IPS-15b (cell line): Measurements from ENCODE around the gene ZNF552.
"Not testable (repeated sequence)": the region's sequence is repeated elsewhere in the genome, so short reads cannot be mapped to it uniquely, and the experiment has no call there.

ENCODE experiments used
- H3K27me3 ChIP-seq: one replicate; pipeline ENCODE4 v1.6.1; 2013; ENCODE audit warnings: low read length; ENCODE audit not compliant: control insufficient read depth, insufficient read depth
- H3K36me3 ChIP-seq: one replicate; pipeline ENCODE4 v1.6.1; 2013; ENCODE audit warnings: low read length; ENCODE audit not compliant: control insufficient read depth, insufficient read depth
- H3K4me1 ChIP-seq: one replicate; pipeline ENCODE4 v1.6.1; 2013; ENCODE audit warnings: mild to moderate bottlenecking, low read length; ENCODE audit not compliant: control insufficient read depth, insufficient read depth
- H3K4me3 ChIP-seq: one replicate; pipeline ENCODE4 v1.5.1; 2013; ENCODE audit warnings: low read depth, low read length
- H3K9ac ChIP-seq: one replicate; pipeline ENCODE4 v1.6.1; 2013; ENCODE audit warnings: low read depth, mild to moderate bottlenecking, low read length
- H3K9me3 ChIP-seq: one replicate; pipeline ENCODE4 v1.6.1; 2013; ENCODE audit warnings: mild to moderate bottlenecking, low read length; ENCODE audit not compliant: control insufficient read depth, insufficient read depth

ZNF552 gene

DNA sequence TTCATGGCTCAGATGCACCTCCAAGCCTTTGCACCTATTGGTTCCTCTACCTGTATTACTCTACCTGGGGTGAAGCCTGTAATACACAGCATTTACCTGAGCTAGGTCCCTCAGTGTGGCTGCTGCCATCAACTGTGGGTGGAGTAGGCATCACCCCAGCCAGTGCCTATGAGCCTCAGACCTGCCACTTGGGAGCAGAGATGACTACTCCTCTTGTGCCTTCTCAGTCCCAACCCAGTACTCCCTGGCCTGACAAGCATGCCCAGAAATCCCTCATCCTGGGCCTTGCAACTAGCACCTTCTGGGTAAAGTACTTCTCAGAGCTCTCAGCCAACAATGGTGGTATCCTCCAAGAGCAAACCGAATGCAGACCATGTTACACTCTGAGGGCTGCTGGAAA lies 18.1 kb downstream of the ZNF552 start:
- not testable (repeated sequence) for H3K4me3 ChIP-seq, H3K9me3 ChIP-seq, H3K27me3 ChIP-seq, H3K36me3 ChIP-seq, H3K9ac ChIP-seq
- H3K4me1 ChIP-seq: peaks cover 22% of the 10 kb centered on the region

- H3K4me1 ChIP-seq: peaks cover 3% of the 10 kb centered on the region
- no peak overlapping the region for H3K4me3 ChIP-seq
- H3K27me3 ChIP-seq: no peaks in the 10 kb centered on the region
- peaks cover 15% of the 10 kb centered on the region for H3K36me3 ChIP-seq
- H3K9me3 ChIP-seq: no peaks in the 10 kb centered on the region
- H3K9ac ChIP-seq: no peak overlapping the region
Observed at GRCh38 chr19:57789288-57789687, 25.4 kb downstream of the ZNF552 start.

- no peaks in the 10 kb centered on the region for H3K27me3 ChIP-seq
- H3K9me3 ChIP-seq: no peaks in the 10 kb centered on the region
- no peak overlapping the region for H3K9ac ChIP-seq
- no peak overlapping the region for H3K4me3 ChIP-seq
- peaks cover 15% of the 10 kb centered on the region for H3K36me3 ChIP-seq
- peaks cover 3% of the 10 kb centered on the region for H3K4me1 ChIP-seq
Observed at GRCh38 chr19:57788114-57788692, 26.5 kb downstream of the ZNF552 start.

DNA sequence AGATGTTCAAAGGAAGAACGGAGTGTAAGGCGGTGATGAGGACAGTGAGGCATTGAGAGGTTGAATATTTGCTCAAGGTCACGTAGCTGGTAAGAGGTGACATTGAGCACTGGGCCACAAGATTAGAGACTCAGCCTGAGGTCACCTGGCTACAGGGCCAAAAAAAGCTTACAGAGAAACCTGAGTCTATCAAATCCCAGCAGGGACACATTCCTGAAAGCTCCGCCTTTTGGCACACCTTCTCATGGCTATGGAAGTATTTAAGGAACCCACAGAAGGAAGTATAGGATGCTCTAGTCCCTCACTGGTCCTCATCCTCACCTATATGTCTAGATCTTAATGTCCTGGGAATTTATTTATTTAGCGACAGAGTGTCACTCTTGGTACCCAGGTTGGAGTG lies 27.8 kb downstream of the ZNF552 start:
- Histone ChIP-seq H3K36me3 (peaks cover 15% of the 10 kb centered on the region), H3K4me1 (peaks cover 3% of the 10 kb centered on the region), H3K4me3 (no peak overlapping the region), H3K9ac (no peak overlapping the region), H3K27me3 (no peaks in the 10 kb centered on the region), H3K9me3 (no peaks in the 10 kb centered on the region)

GRCh38 chr19:57786286-57786685 lies 28.4 kb downstream of the ZNF552 start:
- H3K36me3 ChIP-seq: peaks cover 10% of the 10 kb centered on the region
- peaks cover 3% of the 10 kb centered on the region for H3K4me1 ChIP-seq
- no peak overlapping the region for H3K4me3 ChIP-seq
- H3K9ac ChIP-seq: no peak overlapping the region
- no peaks in the 10 kb centered on the region for H3K9me3 ChIP-seq
- no peaks in the 10 kb centered on the region for H3K27me3 ChIP-seq

DNA sequence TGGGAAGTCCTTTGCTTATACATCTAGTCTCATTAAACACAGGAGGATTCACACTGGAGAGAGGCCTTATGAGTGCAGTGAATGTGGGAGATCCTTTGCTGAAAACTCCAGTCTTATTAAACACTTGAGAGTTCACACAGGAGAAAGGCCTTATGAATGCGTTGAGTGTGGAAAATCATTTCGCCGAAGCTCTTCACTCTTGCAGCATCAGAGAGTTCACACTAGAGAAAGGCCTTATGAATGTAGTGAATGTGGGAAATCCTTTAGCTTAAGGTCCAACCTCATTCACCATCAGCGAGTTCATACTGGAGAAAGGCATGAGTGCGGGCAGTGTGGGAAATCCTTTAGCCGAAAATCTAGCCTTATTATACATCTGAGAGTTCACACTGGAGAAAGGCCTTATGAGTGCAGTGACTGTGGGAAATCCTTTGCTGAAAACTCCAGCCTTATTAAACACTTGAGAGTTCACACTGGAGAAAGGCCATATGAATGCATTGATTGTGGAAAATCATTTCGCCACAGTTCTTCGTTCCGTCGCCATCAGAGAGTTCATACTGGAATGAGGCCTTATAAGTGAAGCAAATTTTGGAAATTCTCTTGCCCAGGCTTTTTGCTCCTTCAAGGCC lies 35.4 kb downstream of the ZNF552 start:
- Histone ChIP-seq H3K4me1 (no peaks in the 10 kb centered on the region), H3K9me3 (peaks cover 2% of the 10 kb centered on the region), H3K4me3 (no peak overlapping the region), H3K36me3 (peaks cover 12% of the 10 kb centered on the region), H3K27me3 (no peaks in the 10 kb centered on the region), H3K9ac (no peak overlapping the region)

- Histone ChIP-seq H3K9ac (no peak overlapping the region), H3K4me1 (no peaks in the 10 kb centered on the region), H3K27me3 (no peaks in the 10 kb centered on the region), H3K4me3 (no peak overlapping the region), H3K9me3 (peaks cover 2% of the 10 kb centered on the region), H3K36me3 (peaks cover 12% of the 10 kb centered on the region)
Observed at GRCh38 chr19:57778336-57778735, 36.4 kb downstream of the ZNF552 start.

DNA sequence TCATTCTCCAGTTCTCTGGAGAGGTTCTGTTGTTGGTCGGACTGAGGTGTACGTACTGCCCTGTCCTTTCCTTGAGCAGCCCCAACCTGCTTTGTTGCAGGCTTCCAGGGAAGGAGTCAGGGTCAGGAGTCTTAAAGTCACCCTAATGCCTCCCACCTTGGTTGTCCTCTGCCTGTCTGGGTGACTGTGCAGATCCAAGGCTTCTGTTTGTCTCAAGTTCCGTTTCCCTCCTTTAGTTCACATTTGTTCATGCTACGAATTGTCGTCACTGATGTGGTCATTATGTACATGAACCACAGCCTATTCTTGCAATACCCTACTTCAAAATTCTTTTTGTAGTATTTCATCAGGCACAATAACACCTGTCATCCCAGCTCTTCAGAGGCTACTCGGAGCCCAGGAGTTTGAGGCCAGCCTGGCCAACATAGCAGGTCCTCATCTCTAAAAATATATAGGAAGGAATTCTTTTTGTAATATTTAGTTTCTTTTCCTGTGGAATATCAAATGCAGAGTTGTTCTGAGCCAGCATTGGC lies 37.9 kb downstream of the ZNF552 start:
- Histone ChIP-seq H3K4me3 (no peak overlapping the region), H3K9ac (no peak overlapping the region), H3K9me3 (peaks cover 2% of the 10 kb centered on the region), H3K4me1 (no peaks in the 10 kb centered on the region), H3K36me3 (peaks cover 12% of the 10 kb centered on the region), H3K27me3 (no peaks in the 10 kb centered on the region)

DNA sequence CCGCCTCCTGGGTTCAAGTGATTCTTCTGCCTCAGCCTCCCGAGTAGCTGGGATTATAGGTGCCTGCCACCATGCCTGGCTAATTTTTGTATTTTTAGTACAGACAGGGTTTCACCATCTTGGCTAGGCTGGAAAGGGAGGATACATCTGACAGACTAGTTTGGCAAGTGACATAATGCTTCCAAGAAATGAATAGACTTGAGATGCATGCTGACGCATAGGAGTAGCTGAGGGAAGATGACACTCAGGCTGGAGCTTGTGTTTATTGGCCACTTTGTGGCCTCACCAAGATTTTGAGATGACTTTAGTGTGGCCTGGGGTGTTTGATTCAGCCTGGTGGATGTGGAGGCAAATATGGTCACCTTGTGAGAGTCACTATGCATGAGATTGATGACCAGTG lies 41.2 kb downstream of the ZNF552 start:
- Histone ChIP-seq H3K4me1 (no peaks in the 10 kb centered on the region), H3K27me3 (no peaks in the 10 kb centered on the region), H3K9me3 (no peaks in the 10 kb centered on the region), H3K36me3 (peaks cover 6% of the 10 kb centered on the region), H3K4me3 (no peak overlapping the region), H3K9ac (no peak overlapping the region)

DNA sequence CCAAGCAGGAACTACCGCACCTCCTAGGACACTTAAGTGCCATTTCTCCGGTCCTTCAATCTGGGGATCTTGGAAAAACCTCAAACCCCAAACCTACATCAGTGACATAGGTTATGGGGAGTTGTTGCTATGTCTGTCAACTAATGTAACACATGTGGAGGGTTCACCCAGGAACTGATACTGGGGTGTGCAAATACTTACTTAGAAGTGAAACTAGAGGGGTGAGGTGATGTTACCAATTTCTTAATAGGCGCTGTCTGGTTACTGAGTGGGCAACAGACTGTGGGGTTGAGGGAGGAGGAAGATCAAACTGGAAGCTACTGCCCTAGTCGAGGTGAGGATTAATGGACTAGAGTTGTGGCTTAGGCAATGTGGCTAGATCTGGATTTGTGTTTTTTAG lies 43.3 kb downstream of the ZNF552 start:
- Histone ChIP-seq H3K4me1 (no peaks in the 10 kb centered on the region), H3K4me3 (no peak overlapping the region), H3K9me3 (no peaks in the 10 kb centered on the region), H3K27me3 (no peaks in the 10 kb centered on the region), H3K36me3 (peaks cover 4% of the 10 kb centered on the region), H3K9ac (no peak overlapping the region)

DNA sequence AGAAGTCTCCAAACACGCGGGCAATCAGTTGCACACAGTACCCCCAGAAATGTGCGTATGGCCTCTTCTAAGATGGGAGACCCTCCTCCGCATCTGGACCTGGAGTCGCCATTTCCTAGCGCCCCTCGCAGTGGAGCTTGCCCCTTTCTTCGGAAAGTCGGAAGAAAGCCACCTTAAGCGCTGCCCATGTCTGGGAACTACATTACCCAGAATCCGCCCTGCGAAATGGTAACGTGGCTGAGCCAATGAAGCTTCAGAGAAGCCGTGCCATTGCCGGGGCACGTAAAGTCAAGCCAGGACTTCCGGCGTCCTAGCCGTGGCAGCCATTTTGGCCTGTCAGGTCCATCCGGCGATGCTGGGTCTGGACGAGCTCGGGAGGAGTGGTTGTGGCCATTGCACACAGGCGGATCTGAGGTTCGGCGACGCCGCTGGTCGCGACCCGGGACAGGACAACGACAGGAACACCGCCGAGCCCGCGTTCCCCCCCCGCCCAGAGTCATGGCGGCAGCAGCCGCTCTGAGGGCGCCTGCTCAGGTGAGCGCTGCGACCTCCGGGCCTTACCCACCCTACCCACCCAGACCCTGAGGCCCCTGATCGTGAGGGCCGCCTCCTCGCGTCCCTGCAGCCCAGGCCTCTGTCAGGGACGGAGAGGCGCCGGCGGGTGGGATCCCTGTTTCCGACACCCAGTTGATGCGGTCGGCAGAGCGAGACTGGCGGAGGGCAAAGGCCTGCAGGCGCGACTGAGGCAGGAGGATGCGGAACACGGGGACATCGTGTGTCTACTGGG lies 45.2 kb downstream of the ZNF552 start, which contains the start of gene ZNF586:
Gene ZNF586, plus strand, starts transcription at position 332 of the 787 bp plus-strand sequence. Its CDS starts 167 bp downstream, at position 499.
- Histone ChIP-seq H3K9me3 (no peaks in the 10 kb centered on the region), H3K4me3 (peak within 1 kb of the TSS; percentile 80), H3K27me3 (no peaks in the 10 kb centered on the region), H3K9ac (peak within 1 kb of the TSS; percentile 60), H3K4me1 (no peaks in the 10 kb centered on the region), H3K36me3 (peaks cover 4% of the 10 kb centered on the region)
